ENCODE measurements around the gene CNOT11.

Gene CNOT11

DNA sequence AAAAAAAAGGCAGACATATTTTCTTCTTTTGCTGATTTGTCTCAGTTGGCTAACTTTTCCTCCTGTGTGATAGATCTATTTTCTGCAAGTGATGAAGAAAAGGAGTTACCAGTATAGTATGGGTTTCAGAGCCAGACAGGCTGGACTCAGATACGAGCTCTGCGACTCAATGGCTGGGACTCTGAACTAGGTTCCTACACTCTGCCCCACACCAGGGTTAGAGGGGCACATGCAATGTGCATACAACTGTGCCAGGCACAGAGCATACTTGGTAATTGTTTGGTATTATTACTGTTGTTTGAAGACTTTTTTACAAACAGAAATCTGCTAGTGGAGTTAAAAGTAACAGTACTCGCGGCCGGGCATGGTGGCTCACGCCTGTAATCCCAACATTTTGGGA is 34.0 kb downstream of the CNOT11 start:
- DNase-seq (ENCODE audit: low read depth) = no peak
- no peak for TF ChIP-seq CTCF (IDR thresholded peaks at IDR 0.05; ENCODE audit: low read depth, low read length, missing control alignments)
- H3K4me3 ChIP-seq (ENCODE audit: low read depth, low read length) = no peak overlapping the region

GRCh38 chr2:101287303-101287702 is 34.6 kb downstream of the CNOT11 start:
- TF ChIP-seq CTCF (IDR thresholded peaks at IDR 0.05; ENCODE audit: low read depth, low read length, missing control alignments) = no peak

DNA sequence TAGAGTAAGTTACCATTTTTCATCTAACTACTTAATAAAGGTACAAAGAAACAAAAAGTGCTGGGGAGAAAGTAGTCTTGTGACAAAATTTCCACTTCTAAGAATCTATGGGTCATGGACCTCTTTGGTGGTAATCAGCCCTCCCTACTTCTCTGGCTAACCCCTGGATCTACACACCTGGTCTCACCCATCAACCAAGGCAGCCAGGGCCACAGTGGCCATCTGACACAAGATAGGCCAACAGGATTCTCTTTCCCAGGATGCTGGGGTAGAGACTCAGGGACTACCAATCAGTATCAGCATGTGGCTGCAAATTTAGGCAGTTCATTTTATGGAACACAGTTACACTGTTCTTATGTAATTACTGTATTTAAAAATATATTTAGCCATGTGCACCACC is 38.0 kb downstream of the CNOT11 start:
- TF ChIP-seq CTCF (IDR thresholded peaks at IDR 0.05; ENCODE audit: low read depth, low read length, missing control alignments) = no peak
- no peak for DNase-seq (ENCODE audit: low read depth)
- no peak overlapping the region for H3K4me3 ChIP-seq (ENCODE audit: low read depth, low read length)

More at GRCh38 chr2:101287303-101287702, 34.6 kb downstream of the CNOT11 start:
- no peak for DNase-seq (ENCODE audit: low read depth)
- no peak overlapping the region for H3K4me3 ChIP-seq (ENCODE audit: low read depth, low read length)

DNA sequence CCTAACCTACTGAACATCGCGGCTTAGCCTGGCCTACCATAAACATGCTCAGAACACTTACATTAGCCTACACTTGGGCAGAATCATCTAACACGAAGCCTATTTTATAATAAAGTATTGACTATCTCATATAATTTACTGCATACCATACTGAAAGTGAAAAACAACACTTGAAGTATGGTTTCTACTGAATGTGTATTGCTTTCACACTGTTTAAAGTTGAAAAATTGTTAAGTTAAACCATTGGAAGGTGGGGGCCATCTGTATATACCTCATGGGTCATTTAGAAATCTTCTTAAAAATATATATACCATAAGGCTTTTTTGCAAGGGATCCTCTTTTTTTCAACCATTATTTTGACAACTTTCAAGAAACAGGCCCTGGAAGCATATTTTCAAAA is 39.3 kb downstream of the CNOT11 start:
- H3K4me3 ChIP-seq (ENCODE audit: low read depth, low read length) = no peak overlapping the region
- no peak for DNase-seq (ENCODE audit: low read depth)
- no peak for TF ChIP-seq CTCF (IDR thresholded peaks at IDR 0.05; ENCODE audit: low read depth, low read length, missing control alignments)

DNA sequence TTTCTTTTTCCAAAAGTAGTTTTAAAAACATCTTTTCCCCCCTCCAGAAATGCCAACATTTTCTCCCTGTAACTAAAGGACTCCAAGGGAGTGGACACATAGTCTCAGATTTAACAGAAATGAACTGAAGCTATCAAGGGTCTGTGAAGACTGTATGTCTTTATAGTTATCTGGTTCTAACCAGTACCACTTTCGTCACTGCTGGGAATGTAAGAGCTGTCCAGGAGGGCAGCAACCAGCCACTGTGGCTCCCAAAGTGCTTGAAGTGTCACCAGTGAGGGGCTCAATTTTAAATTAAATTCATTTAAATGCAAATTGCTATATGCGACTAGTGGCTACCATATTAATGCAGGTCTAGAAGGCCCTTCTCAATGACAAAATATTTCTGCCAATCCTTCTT is 40.9 kb downstream of the CNOT11 start:
- DNase-seq (ENCODE audit: low read depth) = no peak
- no peak overlapping the region for H3K4me3 ChIP-seq (ENCODE audit: low read depth, low read length)
- TF ChIP-seq CTCF (IDR thresholded peaks at IDR 0.05; ENCODE audit: low read depth, low read length, missing control alignments) = no peak

DNA sequence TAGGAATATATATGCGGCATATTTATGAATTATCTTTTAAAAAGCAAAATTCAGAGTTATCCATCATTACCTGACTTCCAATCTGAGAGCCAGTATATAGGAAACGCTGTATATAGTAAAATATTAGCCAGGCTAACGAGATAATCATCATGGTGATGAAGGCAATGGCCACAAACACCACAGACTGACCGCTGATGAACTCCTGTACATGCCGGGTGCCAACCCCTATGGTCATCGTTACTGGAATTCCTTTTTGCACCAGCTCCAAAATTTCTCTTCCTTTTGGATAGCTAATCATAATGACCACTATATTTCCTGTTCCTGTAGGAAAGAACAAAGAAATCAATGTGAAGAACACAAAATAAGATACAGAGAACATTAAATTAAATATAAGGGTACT is 42.2 kb downstream of the CNOT11 start:
- H3K4me3 ChIP-seq (ENCODE audit: low read depth, low read length) = no peak overlapping the region
- no peak for TF ChIP-seq CTCF (IDR thresholded peaks at IDR 0.05; ENCODE audit: low read depth, low read length, missing control alignments)
- no peak for DNase-seq (ENCODE audit: low read depth)

- DNase-seq (ENCODE audit: low read depth) = no peak
- no peak for TF ChIP-seq CTCF (IDR thresholded peaks at IDR 0.05; ENCODE audit: low read depth, low read length, missing control alignments)
- H3K4me3 ChIP-seq (ENCODE audit: low read depth, low read length) = no peak overlapping the region
These were observed 43.2 kb downstream of the CNOT11 start for GRCh38 chr2:101295895-101296294.

Data from GM12864 (cell line).